OCI-LY7 (cell line): ENCODE data around the gene CAPZA2.

Source experiments
- EZH2phosphoT487 ChIP-seq: fragments of 200-600 bp; sonication (generic); IDR thresholded peaks from 2 replicates; pipeline ENCODE4 v1.6.1; 2018; ENCODE audit warnings: low read depth, borderline replicate concordance, mild to moderate bottlenecking, mixed run types, antibody characterized with exemption, low read length, moderate library complexity, mixed read lengths
- TF ChIP-seq, protein P1 (sequence below): fragments of 200-600 bp; sonication (generic); conservative IDR thresholded peaks from 2 replicates; pipeline ENCODE4 v1.5.1; 2014; ENCODE audit warnings: mild to moderate bottlenecking, antibody characterized with exemption, low read length, moderate library complexity, mixed read lengths

DNA sequence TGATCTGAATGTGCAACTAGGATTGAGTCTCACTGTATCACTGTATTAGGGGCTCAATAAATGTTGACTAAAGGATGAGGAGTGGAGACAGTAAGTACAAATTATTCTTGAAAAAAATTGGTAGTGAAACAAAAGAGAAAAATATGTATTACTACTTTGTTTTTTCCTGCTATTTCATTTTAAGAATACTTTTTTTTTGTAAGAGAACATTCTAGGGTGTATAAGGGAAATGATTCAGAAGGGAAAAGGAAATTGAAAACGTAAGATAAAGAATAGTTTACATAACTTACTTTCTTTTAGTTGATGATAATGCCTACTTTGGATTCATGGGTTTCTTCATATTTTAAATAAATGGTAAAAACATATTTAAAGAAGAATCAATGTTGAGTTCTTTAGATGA is 9.6 kb downstream of the CAPZA2 start:
- no peak for TF ChIP-seq EZH2phosphoT487
- TF ChIP-seq, protein P1, sequence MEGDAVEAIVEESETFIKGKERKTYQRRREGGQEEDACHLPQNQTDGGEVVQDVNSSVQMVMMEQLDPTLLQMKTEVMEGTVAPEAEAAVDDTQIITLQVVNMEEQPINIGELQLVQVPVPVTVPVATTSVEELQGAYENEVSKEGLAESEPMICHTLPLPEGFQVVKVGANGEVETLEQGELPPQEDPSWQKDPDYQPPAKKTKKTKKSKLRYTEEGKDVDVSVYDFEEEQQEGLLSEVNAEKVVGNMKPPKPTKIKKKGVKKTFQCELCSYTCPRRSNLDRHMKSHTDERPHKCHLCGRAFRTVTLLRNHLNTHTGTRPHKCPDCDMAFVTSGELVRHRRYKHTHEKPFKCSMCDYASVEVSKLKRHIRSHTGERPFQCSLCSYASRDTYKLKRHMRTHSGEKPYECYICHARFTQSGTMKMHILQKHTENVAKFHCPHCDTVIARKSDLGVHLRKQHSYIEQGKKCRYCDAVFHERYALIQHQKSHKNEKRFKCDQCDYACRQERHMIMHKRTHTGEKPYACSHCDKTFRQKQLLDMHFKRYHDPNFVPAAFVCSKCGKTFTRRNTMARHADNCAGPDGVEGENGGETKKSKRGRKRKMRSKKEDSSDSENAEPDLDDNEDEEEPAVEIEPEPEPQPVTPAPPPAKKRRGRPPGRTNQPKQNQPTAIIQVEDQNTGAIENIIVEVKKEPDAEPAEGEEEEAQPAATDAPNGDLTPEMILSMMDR, result no peak
